Endothelial cell of umbilical vein (primary cell): ENCODE data around the gene ATP8A1. TPM values are rescaled to one million over a fixed set of nuclear protein-coding genes. Genes with fewer than 3 reads are reported as not detected.

Experiments
- BruUV-seq: library from RNA; stranded (reverse); fragments of 400-500 nt; replicated peaks from 2 replicates; lab custom pipeline; 2021; lab: Mats Ljungman, UMichigan
- CTCF ChIA-PET: fragments of 300-600, 350-600 bp; sonication (Branson Sonifier 250); formaldehyde crosslinking; loops from one replicate; lab custom pipeline; 2021; ENCODE audit warnings: antibody characterized with exemption, inconsistent platforms; lab: Charles Lee
- POLR2A ChIA-PET: fragments of 300-600, 350-600 bp; sonication (Branson Sonifier 250); formaldehyde crosslinking; loops from one replicate; lab custom pipeline; 2021; ENCODE audit warnings: antibody characterized with exemption, inconsistent platforms; lab: Charles Lee
- DNase-seq: peaks from one replicate; pipeline ENCODE4 v3.0.0-alpha.2; 2011; ENCODE audit warnings: low read depth, low spot score
- FAIRE-seq: peaks from 2 replicates; lab custom pipeline; 2011; peaks lifted over from hg19 to GRCh38; lab: Jason Lieb, UNC
- H2AFZ ChIP-seq: 2 replicates; pipeline ENCODE4 v1.6.0; 2012; ENCODE audit warnings: low read depth, low read length, control low read depth, inconsistent platforms
- H3K27ac ChIP-seq: 2 replicates; pipeline ENCODE4 v1.5.1; 2011; ENCODE audit warnings: low read depth, mild to moderate bottlenecking, control low read depth, low read length, moderate library complexity; ENCODE audit not compliant: insufficient read depth
- H3K27me3 ChIP-seq, 2 experiments: 2 replicates each; pipeline versions ENCODE4 v1.6.0 to v1.6.1; 2011; ENCODE audit warnings: low read length in 2 of 2, mixed read lengths in 1 of 2; ENCODE audit not compliant: control insufficient read depth in 2 of 2, insufficient read depth in 2 of 2
- H3K36me3 ChIP-seq, 2 experiments: 2 replicates in 1 of 2; 3 replicates in 1 of 2; pipeline ENCODE4 v1.5.1; 2011; ENCODE audit warnings: low read length in 2 of 2, mild to moderate bottlenecking in 1 of 2, moderate library complexity in 1 of 2; ENCODE audit not compliant: control insufficient read depth in 2 of 2, insufficient read depth in 2 of 2; ENCODE audit errors: extremely low read depth in 1 of 2
- H3K4me1 ChIP-seq: 3 replicates; pipeline ENCODE4 v1.5.1; 2011; ENCODE audit warnings: mild to moderate bottlenecking, low read length; ENCODE audit not compliant: control insufficient read depth, insufficient read depth; ENCODE audit errors: extremely low read depth
- H3K4me2 ChIP-seq: 2 replicates; pipeline ENCODE4 v1.6.1; 2011; ENCODE audit warnings: low read length, control low read depth, mixed read lengths; ENCODE audit not compliant: insufficient read depth
- H3K4me3 ChIP-seq, 3 experiments: fragments of 200-600 bp in 1 of 3; sonication (generic), shearing (Covaris generic) in 1 of 3; replicated peaks in 1 of 3; 2 replicates each; pipeline ENCODE4 v1.5.1; 2011 to 2016; ENCODE audit warnings: control low read depth in 3 of 3, low read length in 3 of 3, mild to moderate bottlenecking in 2 of 3, inconsistent platforms in 1 of 3, low read depth in 1 of 3, moderate library complexity in 1 of 3; ENCODE audit not compliant: insufficient read depth in 1 of 3
- H3K79me2 ChIP-seq: 2 replicates; pipeline ENCODE4 v1.6.0; 2012; ENCODE audit warnings: low read length, inconsistent platforms; ENCODE audit not compliant: control insufficient read depth, insufficient read depth
- H3K9ac ChIP-seq: replicated peaks from 2 replicates; pipeline ENCODE3; 2011; ENCODE audit warnings: low read length, control low read depth; ENCODE audit not compliant: insufficient read depth; ENCODE audit errors: extremely low read depth
- H3K9me1 ChIP-seq: replicated peaks from 3 replicates; pipeline ENCODE4 v1.6.0; 2011; ENCODE audit warnings: mild to moderate bottlenecking, low read length; ENCODE audit not compliant: control insufficient read depth, insufficient read depth; ENCODE audit errors: extremely low read depth
- H3K9me3 ChIP-seq: replicated peaks from 2 replicates; pipeline ENCODE4 v1.5.1; 2012; ENCODE audit warnings: low read length, inconsistent platforms; ENCODE audit not compliant: control insufficient read depth, insufficient read depth
- H4K20me1 ChIP-seq: replicated peaks from 2 replicates; pipeline ENCODE3; 2011; ENCODE audit warnings: mild to moderate bottlenecking, low read length; ENCODE audit not compliant: control insufficient read depth, insufficient read depth; ENCODE audit errors: extremely low read depth
- CTCF ChIP-seq, 2 donors: IDR thresholded peaks; 1 replicate in 1 of 2; 2 replicates in 1 of 2; pipeline ENCODE4 v1.5.1; 2011; ENCODE audit warnings: low read length in 2 of 2, mild to moderate bottlenecking in 2 of 2, moderate library complexity in 2 of 2, control low read depth in 1 of 2, inconsistent platforms in 1 of 2, low read depth in 1 of 2; ENCODE audit not compliant: insufficient read depth in 1 of 2; ENCODE audit errors: extremely low read depth in 1 of 2
- EZH2 ChIP-seq: IDR thresholded peaks from 2 replicates; pipeline ENCODE4 v1.6.1; 2012; ENCODE audit warnings: borderline replicate concordance, low read depth, mild to moderate bottlenecking, moderate library complexity, low read length, inconsistent platforms; ENCODE audit not compliant: severe bottlenecking
- FOS ChIP-seq: IDR thresholded peaks from 2 replicates; pipeline ENCODE4 v1.6.1; 2011; ENCODE audit warnings: mild to moderate bottlenecking, low read length, moderate library complexity, borderline replicate concordance; ENCODE audit not compliant: insufficient read depth
- GATA2 ChIP-seq: IDR thresholded peaks from 2 replicates; pipeline ENCODE4 v1.7.0; 2011; ENCODE audit warnings: low read depth, mild to moderate bottlenecking, moderate library complexity, mixed read lengths, low read length; ENCODE audit not compliant: insufficient read length, insufficient read depth
- JUN ChIP-seq: IDR thresholded peaks from 2 replicates; pipeline ENCODE4 v1.6.1; 2011; ENCODE audit warnings: borderline replicate concordance, low read depth; ENCODE audit not compliant: insufficient read length, insufficient read depth
- MAX ChIP-seq: IDR thresholded peaks from 2 replicates; pipeline ENCODE4 v1.6.1; 2011; ENCODE audit not compliant: insufficient read depth, insufficient read length
- MYC ChIP-seq: IDR thresholded peaks from one replicate; pipeline ENCODE4 v1.6.1; 2011; ENCODE audit warnings: mild to moderate bottlenecking, low read depth, low read length
- POLR2A ChIP-seq: IDR thresholded peaks from 2 replicates; pipeline ENCODE4 v1.6.1; 2012; ENCODE audit warnings: low read depth, mild to moderate bottlenecking, control low read depth, low read length
- POLR2AphosphoS5 ChIP-seq: IDR thresholded peaks from 2 replicates; pipeline ENCODE4 v1.6.1; 2012; ENCODE audit warnings: low read depth, mild to moderate bottlenecking, control low read depth, low read length, moderate library complexity; ENCODE audit not compliant: insufficient read depth
- dilution Hi-C: fragments of 300-500 bp; cut with MboI; formaldehyde crosslinking; loops from one replicate; pipeline ENCODE4 v1.15.0; 2019; ENCODE audit warnings: low sequenced_read_pairs; ENCODE audit not compliant: extremely low pct_ligation_motif_present
- intact Hi-C: fragments of 100-400 bp; cut with micrococcal nuclease; formaldehyde crosslinking; loops from one replicate; pipeline ENCODE4 v1.10.0; 2022
- polyA plus RNA-seq, 4 experiments: library from polyadenylated mRNA; depleted of rRNA in 3 of 4; stranded (reverse) in 3 of 4; unstranded in 1 of 4; fragments of >200 nt; gene quantifications; 2 replicates each; pipeline versions ENCODE4 v1.2.1 to v1.2.3, GENCODE V29; 2011 to 2012; ENCODE audit warnings: missing spikeins in 1 of 4
- total RNA-seq: library from RNA; stranded (reverse); gene quantifications from 2 replicates; pipeline ENCODE4 v1.2.3, GENCODE V29; 2021

ATP8A1 gene
- total and polyA plus RNA-seq, 2 donors (not counting 3 experiments of a cell fraction or from before 2014, with no cell fraction given): 0.97 to 11.5 TPM

GRCh38 chr4:42646013-42646784, 10.7 kb downstream of the ATP8A1 start:
- Histone ChIP-seq H3K9me1 (no peaks in the 10 kb centered on the region), H3K9me3 (no peaks in the 10 kb centered on the region), H3K4me3 (no peak overlapping the region), H3K27ac (no peak overlapping the region), H3K79me2 (no peaks in the 10 kb centered on the region), H2AFZ (no peak overlapping the region), H3K4me2 (no peak overlapping the region), H3K36me3 (no peaks in the 10 kb centered on the region), H3K4me1 (no peaks in the 10 kb centered on the region), H3K27me3 (peaks cover 4 to 7% of the 10 kb centered on the region in 2 experiments), H3K9ac (no peak overlapping the region), H4K20me1 (no peaks in the 10 kb centered on the region)
- TF ChIP-seq FOS: no peak
- TF ChIP-seq MYC: no peak
- TF ChIP-seq POLR2A: no peak
- TF ChIP-seq MAX: no peak
- TF ChIP-seq EZH2: no peak
- TF ChIP-seq JUN: no peak
- TF ChIP-seq POLR2AphosphoS5: no peak
- TF ChIP-seq CTCF (IDR thresholded peaks at IDR 0.05; ENCODE audit: extremely low read depth in 1 of 2, insufficient read depth in 1 of 2, low read depth in 1 of 2, low read length in 2 of 2): no peak
- TF ChIP-seq GATA2: no peak
- ChIA-PET POLR2A (no interaction called here), CTCF (interaction anchor here (1.0 kb wide), 1 partner anchor 11 kb away, joined by 3 read pairs; the partner anchor contains the start of gene ATP8A1)
- dilution Hi-C loops: no loop called here
- intact Hi-C loops: no loop called here
- no TSS peak for BruUV-seq
- DNase-seq: no peak
- no peak for FAIRE-seq
